T-cell (primary cell): Measurements from ENCODE around the gene TRAIP. TPM values are rescaled to one million over a fixed set of nuclear protein-coding genes. Genes with fewer than 3 reads are reported as not detected.

Source experiments
- ATAC-seq, 4 experiments: fragments of 200-7000 bp in 3 of 4; fragments of 150-1000 bp in 1 of 4; cut with Tn5 transposase; replicated peaks in 1 of 4; 1 replicate in 3 of 4; 2 replicates in 1 of 4; pipeline ENCODE4 v1.10.0; 2021; ENCODE audit warnings: moderate library complexity in 3 of 4, mild to moderate bottlenecking in 2 of 4, moderate number of reproducible peaks in 1 of 4
- CTCF ChIA-PET, 2 donors: fragments of 300-600 bp; sonication (Branson Sonifier 250); formaldehyde crosslinking; loops; one replicate each; lab custom pipeline; 2022; ENCODE audit warnings: antibody characterized with exemption in 2 of 2; lab: Charles Lee
- POLR2A ChIA-PET, 2 donors: fragments of 300-600 bp; sonication (Branson Sonifier 250); formaldehyde crosslinking; loops; one replicate each; lab custom pipeline; 2022; ENCODE audit warnings: antibody characterized with exemption in 2 of 2; lab: Charles Lee
- DNase-seq, 35 experiments: peaks; one replicate each; pipeline versions ENCODE4 v3.0.0 to v3.0.0-alpha.2; 2013 to 2023
- H3K27ac ChIP-seq: one replicate; pipeline ENCODE4 v1.5.1; 2013; ENCODE audit warnings: low read length
- H3K27me3 ChIP-seq, 2 experiments: replicated peaks in 1 of 2; 1 replicate in 1 of 2; 2 replicates in 1 of 2; pipeline versions ENCODE4 v1.6.1 to v1.7.0; 2013; ENCODE audit warnings: low read length in 1 of 2, mixed read lengths in 1 of 2; ENCODE audit not compliant: control insufficient read depth in 2 of 2, insufficient read depth in 2 of 2; ENCODE audit errors: extremely low read depth in 1 of 2
- H3K36me3 ChIP-seq, 2 donors: 1 replicate in 1 of 2; 2 replicates in 1 of 2; pipeline versions ENCODE4 v1.6.1 to v1.7.0; 2013; ENCODE audit warnings: low read length in 1 of 2; ENCODE audit not compliant: control insufficient read depth in 2 of 2, insufficient read depth in 1 of 2; ENCODE audit errors: extremely low read depth in 1 of 2
- H3K4me1 ChIP-seq, 2 experiments: 1 replicate in 1 of 2; 2 replicates in 1 of 2; pipeline versions ENCODE4 v1.6.1 to v1.7.0; 2013; ENCODE audit warnings: low read length in 2 of 2, mixed read lengths in 1 of 2; ENCODE audit not compliant: insufficient read depth in 2 of 2, control insufficient read depth in 1 of 2; ENCODE audit errors: extremely low read depth in 1 of 2
- H3K4me3 ChIP-seq, 2 donors: 1 replicate in 1 of 2; 2 replicates in 1 of 2; pipeline versions ENCODE4 v1.5.1 to v1.7.0; 2013; ENCODE audit warnings: mild to moderate bottlenecking in 2 of 2, low read length in 1 of 2, moderate library complexity in 1 of 2; ENCODE audit not compliant: control insufficient read depth in 1 of 2; ENCODE audit errors: extremely low read depth in 1 of 2
- H3K9me3 ChIP-seq: 2 replicates; pipeline ENCODE4 v1.7.0; 2013
- H3K27ac Mint-ChIP-seq, 2 donors: one replicate each; pipeline ENCODE4 v1.8.0; 2020 to 2021; ENCODE audit warnings: mild to moderate bottlenecking in 2 of 2, mixed read lengths in 2 of 2
- H3K27me3 Mint-ChIP-seq, 2 donors: one replicate each; pipeline ENCODE4 v1.8.0; 2021 to 2022; ENCODE audit warnings: mixed read lengths in 2 of 2
- H3K36me3 Mint-ChIP-seq: one replicate; pipeline ENCODE4 v1.8.0; 2021; ENCODE audit warnings: mixed read lengths
- H3K4me1 Mint-ChIP-seq, 3 donors: one replicate each; pipeline ENCODE4 v1.8.0; 2020 to 2022; ENCODE audit warnings: mixed read lengths in 3 of 3, mild to moderate bottlenecking in 1 of 3
- H3K4me3 Mint-ChIP-seq, 3 donors: one replicate each; pipeline ENCODE4 v1.8.0; 2020 to 2022; ENCODE audit warnings: mild to moderate bottlenecking in 3 of 3, mixed read lengths in 3 of 3, moderate library complexity in 3 of 3
- H3K9me3 Mint-ChIP-seq, 3 donors: one replicate each; pipeline ENCODE4 v1.8.0; 2020 to 2022; ENCODE audit warnings: mixed read lengths in 3 of 3
- WGBS: methylation state at CpG from one replicate; pipeline ENCODE4 v1.1.5; 2013; ENCODE audit warnings: missing lambda C conversion rate; ENCODE audit not compliant: insufficient coverage; 5-methylcytosine and 5-hydroxymethylcytosine counted together
- total RNA-seq, 35 experiments: library from RNA in 6 of 35; stranded (reverse) in 6 of 35; fragments of 120-200 nt in 1 of 35; gene quantifications; one replicate each; pipeline versions ENCODE4 v1.2.1 to v1.2.4 and lab custom pipeline; 2013 to 2026

The TRAIP gene
- total RNA-seq, 5 donors from 2014 or later (not counting 1 experiment from before 2014, with no cell fraction given) = 4.0 to 5.7 (median 4.4) TPM

DNA sequence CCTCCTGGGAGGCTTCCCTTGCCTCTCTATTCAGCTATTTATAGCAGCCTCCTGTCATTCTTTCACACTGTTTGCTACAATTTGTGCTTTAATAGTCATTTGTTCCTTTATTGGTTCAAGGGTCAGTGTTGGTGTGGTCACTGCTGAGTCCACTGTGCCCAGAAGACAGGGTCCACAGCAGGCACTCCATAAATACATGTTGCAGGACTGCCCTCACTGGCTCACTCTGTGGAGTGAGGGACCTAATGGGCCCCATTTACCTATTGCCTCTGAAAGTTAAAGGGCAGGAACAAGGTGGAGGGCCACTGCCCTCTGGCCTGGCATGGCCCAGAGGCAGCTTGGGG lies 30.5 kb upstream of the TRAIP start:
- Mint-ChIP-seq H3K36me3 (no peaks in the 10 kb centered on the region), H3K27ac (no peak overlapping the region), H3K9me3 (no peaks in the 10 kb centered on the region), H3K4me1 (no peaks in the 10 kb centered on the region), H3K27me3 (peaks cover under 1% of the 10 kb centered on the region in 2 donors), H3K4me3 (no peak overlapping the region)
- Histone ChIP-seq H3K36me3 (no peaks in the 10 kb centered on the region), H3K27me3 (no peaks in the 10 kb centered on the region), H3K4me1 (no peaks in the 10 kb centered on the region), H3K27ac (no peak overlapping the region), H3K9me3 (no peaks in the 10 kb centered on the region), H3K4me3 (no peak overlapping the region)
- ATAC-seq = no peak
- ChIA-PET CTCF (interaction anchor here in 1 of 2 donors (0.5 kb wide), 1 partner anchor 320 kb away, joined by 4 read pairs; no protein-coding TSS in a partner anchor), POLR2A (no interaction called here)
- DNase-seq = no peak

DNA sequence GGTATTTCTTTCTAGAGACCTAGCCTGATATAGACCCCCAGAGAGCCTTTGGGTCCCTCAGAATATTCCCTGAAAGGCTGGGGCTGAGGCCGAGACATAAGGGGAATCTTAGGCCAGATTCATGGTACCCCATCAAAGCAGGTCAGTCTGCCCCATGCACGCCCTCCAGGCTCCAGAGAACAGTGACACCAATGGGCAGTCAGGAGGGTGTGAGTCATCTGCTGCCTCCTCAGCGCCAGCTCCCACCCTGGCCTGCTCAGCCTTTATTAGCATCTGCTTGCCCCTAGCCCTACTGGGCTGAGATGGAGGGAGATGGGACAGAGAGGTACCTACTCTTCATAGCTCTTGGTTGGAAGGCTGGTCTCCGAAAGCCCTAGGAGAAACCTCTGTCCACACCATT lies 27.6 kb upstream of the TRAIP start:
- Histone ChIP-seq H3K4me1 (no peaks in the 10 kb centered on the region), H3K36me3 (no peaks in the 10 kb centered on the region), H3K9me3 (no peaks in the 10 kb centered on the region), H3K27me3 (peaks cover 0 to 11% of the 10 kb centered on the region in 2 experiments), H3K27ac (no peak overlapping the region), H3K4me3 (no peak overlapping the region)
- no peak for ATAC-seq
- POLR2A ChIA-PET = no interaction called here
- Mint-ChIP-seq H3K4me1 (no peaks in the 10 kb centered on the region), H3K9me3 (no peaks in the 10 kb centered on the region), H3K4me3 (no peak overlapping the region), H3K27me3 (peaks cover 2 to 3% of the 10 kb centered on the region in 2 donors), H3K36me3 (no peaks in the 10 kb centered on the region), H3K27ac (no peak overlapping the region)
- WGBS = 52% methylated on average over 2 of the region's 4 CpGs
- DNase-seq = no peak
- CTCF ChIA-PET = no interaction called here

DNA sequence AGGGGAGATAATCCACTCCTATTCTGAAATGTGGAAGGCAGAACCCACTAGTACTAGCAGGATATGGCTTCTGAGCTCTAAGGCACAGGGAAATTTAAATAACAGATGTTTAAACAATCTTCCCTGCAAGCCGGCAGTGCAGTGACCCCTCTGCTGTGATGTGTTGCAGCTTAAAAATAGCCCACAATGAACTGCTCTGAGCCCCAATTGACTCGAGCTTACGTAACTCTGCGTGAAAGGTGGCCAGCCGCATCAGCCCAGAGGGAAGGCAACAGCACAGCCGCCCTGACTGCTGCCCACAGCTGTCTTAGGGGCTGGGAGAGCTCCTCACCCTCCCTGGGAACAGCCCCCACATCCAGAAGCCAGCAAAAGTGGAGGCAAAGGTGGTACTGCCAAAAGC lies 25.8 kb upstream of the TRAIP start:
- POLR2A ChIA-PET = interaction anchor here in 1 of 2 donors (0.5 kb wide), 1 partner anchor 1440 kb away, joined by 16 read pairs; no protein-coding TSS in a partner anchor
- H3K4me1 Mint-ChIP-seq = no peaks in the 10 kb centered on the region

DNA sequence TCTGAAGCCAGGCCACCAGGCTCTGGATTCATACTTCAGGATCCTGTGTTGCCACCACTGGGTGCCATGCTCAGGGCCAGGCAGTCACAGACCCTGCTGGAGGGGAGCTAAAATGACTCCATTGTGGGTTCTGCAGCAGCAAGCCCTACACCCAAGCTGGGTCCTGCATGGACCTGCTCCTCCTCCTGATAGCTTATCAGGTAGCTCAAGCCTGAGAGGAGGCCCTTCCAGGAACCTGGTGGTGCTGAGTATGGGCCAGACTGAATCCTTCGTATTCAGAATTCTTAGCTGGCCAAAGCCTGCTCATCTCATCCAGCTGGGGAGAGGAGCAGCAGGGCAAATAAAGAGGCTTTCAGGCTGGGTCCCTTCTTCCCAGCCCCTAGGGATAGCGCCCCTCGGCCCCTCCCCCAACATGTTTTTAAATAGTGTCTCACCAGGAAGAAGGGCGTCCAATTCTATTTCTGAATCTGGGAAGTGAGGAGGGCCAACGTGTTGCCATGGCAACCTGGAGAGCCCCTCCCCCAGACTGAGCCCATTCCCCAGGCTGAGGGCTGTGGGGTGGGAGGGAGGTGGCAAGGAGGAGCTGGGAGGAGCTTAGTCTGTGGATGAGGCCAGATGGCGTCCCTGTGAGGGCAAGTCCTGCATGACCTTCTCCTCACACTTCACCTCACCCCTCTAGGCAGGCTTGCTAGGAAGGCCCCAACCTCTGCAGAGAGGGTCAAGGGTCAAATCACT lies 24.4 kb upstream of the TRAIP start:
- Mint-ChIP-seq H3K27ac (no peak overlapping the region), H3K27me3 (peaks cover 2 to 3% of the 10 kb centered on the region in 2 donors), H3K4me3 (no peak overlapping the region), H3K36me3 (no peaks in the 10 kb centered on the region), H3K4me1 (no peaks in the 10 kb centered on the region), H3K9me3 (no peaks in the 10 kb centered on the region)
- Histone ChIP-seq H3K36me3 (no peaks in the 10 kb centered on the region), H3K27ac (no peak overlapping the region), H3K27me3 (peaks cover 0 to 11% of the 10 kb centered on the region in 2 experiments), H3K9me3 (no peaks in the 10 kb centered on the region), H3K4me3 (no peak overlapping the region), H3K4me1 (no peaks in the 10 kb centered on the region)
- POLR2A ChIA-PET = interaction anchor here in 1 of 2 donors (0.5 to 0.6 kb wide), 2 partner anchors 557 to 558 kb away, joined by 3 to 6 read pairs; no protein-coding TSS in a partner anchor
- ATAC-seq = no peak
- no peak for DNase-seq
- WGBS = no CpG with 5 or more reads among the region's 6 CpGs
- CTCF ChIA-PET = no interaction called here

More for the DNA sequence above, 25.8 kb upstream of the TRAIP start:
- Histone ChIP-seq H3K9me3 (no peaks in the 10 kb centered on the region), H3K36me3 (no peaks in the 10 kb centered on the region), H3K4me1 (no peaks in the 10 kb centered on the region), H3K27me3 (peaks cover 0 to 11% of the 10 kb centered on the region in 2 experiments), H3K4me3 (no peak overlapping the region), H3K27ac (no peak overlapping the region)
- H3K27ac Mint-ChIP-seq = no peak overlapping the region
- no peak overlapping the region for H3K4me3 Mint-ChIP-seq
- CTCF ChIA-PET = no interaction called here
- no peaks in the 10 kb centered on the region for H3K9me3 Mint-ChIP-seq
- no peak for ATAC-seq
- WGBS = 68% methylated on average over 6 of the region's 6 CpGs
- no peak for DNase-seq
- no peaks in the 10 kb centered on the region for H3K36me3 Mint-ChIP-seq
- H3K27me3 Mint-ChIP-seq = peaks cover 2 to 3% of the 10 kb centered on the region in 2 donors

DNA sequence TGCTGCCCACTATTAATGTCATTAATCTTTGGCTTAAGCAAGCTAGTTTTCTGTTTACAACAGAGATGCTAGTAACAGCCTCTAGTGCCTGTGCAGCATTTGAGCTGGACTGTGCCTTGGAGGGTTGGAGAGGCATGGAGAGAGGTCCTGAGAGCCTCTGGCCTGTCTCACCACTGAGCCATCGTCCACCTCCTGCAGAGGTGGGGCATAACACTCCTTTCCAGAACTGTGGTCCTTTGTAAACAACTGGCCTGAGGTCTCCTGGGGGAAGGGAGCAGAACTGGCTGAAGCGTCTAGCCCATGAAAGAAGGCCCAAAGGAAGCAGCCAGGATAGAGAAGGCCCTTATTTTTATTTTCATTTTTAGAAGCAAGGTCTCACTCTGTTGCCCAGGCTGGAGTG lies 23.4 kb upstream of the TRAIP start:
- peaks cover 2 to 3% of the 10 kb centered on the region in 2 donors for H3K27me3 Mint-ChIP-seq
- ATAC-seq (no peak), DNase-seq (no peak)
- Histone ChIP-seq H3K27me3 (peaks cover 0 to 13% of the 10 kb centered on the region in 2 experiments), H3K4me1 (no peaks in the 10 kb centered on the region), H3K4me3 (no peak overlapping the region), H3K27ac (no peak overlapping the region), H3K36me3 (no peaks in the 10 kb centered on the region), H3K9me3 (no peaks in the 10 kb centered on the region)
- no peak overlapping the region for H3K4me3 Mint-ChIP-seq
- ChIA-PET CTCF (interaction anchor here in 1 of 2 donors (0.6 kb wide), 1 partner anchor 1285 kb away, joined by 3 read pairs; no protein-coding TSS in a partner anchor), POLR2A (no interaction called here)
- no peaks in the 10 kb centered on the region for H3K36me3 Mint-ChIP-seq
- no peaks in the 10 kb centered on the region for H3K9me3 Mint-ChIP-seq
- H3K27ac Mint-ChIP-seq = no peak overlapping the region
- no peaks in the 10 kb centered on the region for H3K4me1 Mint-ChIP-seq
- no CpG with 5 or more reads among the region's 2 CpGs for WGBS

DNA sequence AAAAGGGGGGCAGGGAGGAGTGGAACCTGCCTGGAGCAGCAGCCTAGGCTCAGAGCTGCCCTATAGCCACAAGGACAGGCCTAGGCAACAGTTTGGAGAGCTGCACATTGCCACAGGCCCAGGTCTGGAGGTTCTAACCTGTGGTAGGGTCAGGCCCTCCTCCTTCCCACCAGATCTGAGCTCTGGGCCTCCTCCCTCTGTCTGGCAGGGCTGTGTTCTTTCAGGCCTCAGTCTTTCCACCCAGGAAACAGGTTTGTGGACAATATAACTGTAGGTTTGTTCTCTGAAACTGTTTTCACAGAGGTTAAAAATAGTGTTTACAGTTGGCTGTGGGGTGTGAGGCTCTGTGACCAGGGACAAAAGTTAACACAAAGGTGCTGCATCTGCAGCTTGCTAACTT lies 22.3 kb upstream of the TRAIP start:
- no peak overlapping the region for H3K27ac ChIP-seq
- ChIA-PET POLR2A (no interaction called here), CTCF (no interaction called here)
- H3K4me1 ChIP-seq = no peaks in the 10 kb centered on the region
- H3K4me3 ChIP-seq = no peak overlapping the region
- H3K27me3 Mint-ChIP-seq = peaks cover 2 to 3% of the 10 kb centered on the region in 2 donors
- DNase-seq (no peak), ATAC-seq (no peak)
- no peaks in the 10 kb centered on the region for H3K9me3 Mint-ChIP-seq
- H3K36me3 ChIP-seq = no peaks in the 10 kb centered on the region
- no peak overlapping the region for H3K4me3 Mint-ChIP-seq
- H3K27ac Mint-ChIP-seq = no peak overlapping the region
- H3K36me3 Mint-ChIP-seq = no peaks in the 10 kb centered on the region
- H3K27me3 ChIP-seq = peaks cover 0 to 17% of the 10 kb centered on the region in 2 experiments
- no peaks in the 10 kb centered on the region for H3K9me3 ChIP-seq
- H3K4me1 Mint-ChIP-seq = no peaks in the 10 kb centered on the region
